ENCODE results near the gene ADRB2. TPM values are rescaled to one million over a fixed set of nuclear protein-coding genes. Genes with fewer than 3 reads are reported as not detected.

ADRB2 gene
- total RNA-seq, 2 experiments from 2014 or later: 0.81 to 0.98 TPM

DNA sequence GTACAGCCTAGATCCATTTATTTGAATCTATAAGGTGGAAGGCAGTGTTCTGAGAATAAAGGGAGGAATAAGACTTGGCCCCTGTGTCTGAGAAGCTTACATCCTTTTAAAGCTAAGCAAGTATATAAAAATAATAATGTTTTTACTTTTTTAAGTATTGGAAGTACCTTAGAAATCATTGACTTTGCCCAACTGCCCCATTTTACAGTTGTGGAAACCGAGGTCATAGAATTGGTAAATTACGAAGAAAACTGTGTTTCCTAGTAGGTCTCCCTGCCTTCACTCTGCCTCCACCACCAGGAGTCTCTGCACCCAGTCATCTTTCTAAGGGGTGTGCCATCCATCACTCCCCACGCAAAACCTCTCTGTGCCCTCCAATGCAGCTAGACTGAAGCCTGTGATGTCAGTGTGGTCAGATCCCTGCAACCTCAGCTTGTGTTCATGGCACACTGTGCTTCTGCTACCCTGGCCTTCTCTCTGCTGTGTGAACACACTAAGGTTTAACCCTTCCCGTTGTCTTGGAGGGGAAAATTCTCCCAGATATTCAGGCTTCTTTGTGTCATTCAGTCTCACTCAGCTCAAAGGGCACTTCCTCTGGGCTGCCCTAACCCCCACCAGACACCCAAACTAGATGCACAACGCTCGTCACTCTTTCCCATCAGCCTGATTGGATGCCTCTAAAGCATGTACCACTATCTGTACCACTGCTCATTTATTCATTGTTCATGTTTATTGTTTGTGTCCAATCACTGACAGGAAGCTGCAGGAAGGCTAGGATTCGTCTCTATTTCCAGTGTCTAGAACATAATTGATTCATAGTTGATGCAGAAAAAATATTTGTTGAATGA is 18.2 kb downstream of the ADRB2 start:
- peak; percentile 55 for ATAC-seq
- POLR2A ChIA-PET: interaction anchor here (1.3 kb wide), 1 partner anchor 16 kb away, joined by 4 read pairs; no protein-coding TSS in a partner anchor
- no peaks in the 10 kb centered on the region for H3K9me3 Mint-ChIP-seq
- H3K4me1 Mint-ChIP-seq (ENCODE audit: low read depth): peaks cover 34% of the 10 kb centered on the region
- H3K27me3 Mint-ChIP-seq: no peaks in the 10 kb centered on the region
- CTCF ChIA-PET: interaction anchor here (0.7 to 1.2 kb wide), 4 partner anchors 53 to 113 kb away, joined by 3 to 4 read pairs (median 3); no protein-coding TSS in a partner anchor
- H3K27ac Mint-ChIP-seq: peak overlapping the region; percentile 77
- peaks cover 4% of the 10 kb centered on the region for H3K36me3 Mint-ChIP-seq (ENCODE audit: low read depth)
- DNase-seq: peak; percentile 64
- TF ChIP-seq CTCF (IDR thresholded peaks at IDR 0.05): no peak
- intact Hi-C loops (cut with micrococcal nuclease): no loop called here
- H3K4me3 Mint-ChIP-seq: no peak overlapping the region

- no peak for TF ChIP-seq CTCF (IDR thresholded peaks at IDR 0.05)
- Mint-ChIP-seq H3K36me3 (ENCODE audit: low read depth) (peaks cover 4% of the 10 kb centered on the region), H3K9me3 (no peaks in the 10 kb centered on the region), H3K4me3 (no peak overlapping the region), H3K4me1 (ENCODE audit: low read depth) (peaks cover 42% of the 10 kb centered on the region), H3K27me3 (no peaks in the 10 kb centered on the region), H3K27ac (no peak overlapping the region)
- CTCF ChIA-PET: no interaction called here
- no peak for ATAC-seq
- intact Hi-C loops (cut with micrococcal nuclease): no loop called here
- DNase-seq: no peak
- POLR2A ChIA-PET: interaction anchor here (1.2 kb wide), 1 partner anchor 21 kb away, joined by 3 read pairs; the partner anchor contains the start of gene ADRB2
Measured at GRCh38 chr5:148846930-148847329, 20.5 kb downstream of the ADRB2 start.

- Mint-ChIP-seq H3K4me1 (ENCODE audit: low read depth) (peaks cover 45% of the 10 kb centered on the region), H3K4me3 (no peak overlapping the region), H3K36me3 (ENCODE audit: low read depth) (peaks cover 4% of the 10 kb centered on the region), H3K27ac (peak overlapping the region; percentile 27), H3K27me3 (no peaks in the 10 kb centered on the region), H3K9me3 (no peaks in the 10 kb centered on the region)
- DNase-seq (no peak), ATAC-seq (no peak)
- ChIA-PET CTCF (no interaction called here), POLR2A (interaction anchor here (1.2 kb wide), 1 partner anchor 21 kb away, joined by 3 read pairs; the partner anchor contains the start of gene ADRB2)
- TF ChIP-seq CTCF (IDR thresholded peaks at IDR 0.05): no peak
- intact Hi-C loops (cut with micrococcal nuclease): no loop called here
Measured at GRCh38 chr5:148847456-148847855, 21.0 kb downstream of the ADRB2 start.

- Mint-ChIP-seq H3K36me3 (ENCODE audit: low read depth) (peaks cover 4% of the 10 kb centered on the region), H3K27ac (peak overlapping the region; percentile 96), H3K9me3 (no peaks in the 10 kb centered on the region), H3K4me1 (ENCODE audit: low read depth) (peaks cover 46% of the 10 kb centered on the region), H3K27me3 (no peaks in the 10 kb centered on the region), H3K4me3 (no peak overlapping the region)
- intact Hi-C loops (cut with micrococcal nuclease): no loop called here
- DNase-seq (no peak), ATAC-seq (peak; percentile 67)
- CTCF ChIA-PET: interaction anchor here (0.7 to 1.1 kb wide), 2 partner anchors 14 to 20 kb away, joined by 3 read pairs; no protein-coding TSS in a partner anchor
- TF ChIP-seq CTCF (IDR thresholded peaks at IDR 0.05): no peak
- POLR2A ChIA-PET: no interaction called here
Measured at GRCh38 chr5:148848393-148849031, 22.1 kb downstream of the ADRB2 start.
